Fibroblast of skin of left quadriceps (primary cell): ENCODE results near the gene FARS2.

Experiments used
- DNase-seq, 2 experiments: peaks; one replicate each; pipeline ENCODE4 v3.0.0-alpha.2; 2013; ENCODE audit warnings: low read depth in 2 of 2

Gene FARS2

GRCh38 chr6:5580736-5581581 is 319.6 kb downstream of the FARS2 start:
- no peak for DNase-seq

- DNase-seq, result peak; percentile 16 to 20
Observed at GRCh38 chr6:5582762-5583161, 321.4 kb downstream of the FARS2 start.

GRCh38 chr6:5583528-5583927 is 322.2 kb downstream of the FARS2 start:
- DNase-seq, result no peak

- peak; percentile 95 to 96 for DNase-seq
Observed at GRCh38 chr6:5584078-5584482, 322.8 kb downstream of the FARS2 start.

GRCh38 chr6:5587648-5588047 is 326.3 kb downstream of the FARS2 start:
- DNase-seq, result no peak

- DNase-seq, result no peak
Observed at GRCh38 chr6:5589422-5590141, 328.3 kb downstream of the FARS2 start.

- DNase-seq, result no peak
Observed at GRCh38 chr6:5590187-5590586, 328.9 kb downstream of the FARS2 start.

GRCh38 chr6:5592886-5593519 is 331.7 kb downstream of the FARS2 start:
- DNase-seq, result no peak

- DNase-seq, result no peak
Observed at GRCh38 chr6:5595184-5595583, 333.9 kb downstream of the FARS2 start.

GRCh38 chr6:5597413-5597812 is 336.1 kb downstream of the FARS2 start:
- no peak for DNase-seq

GRCh38 chr6:5598123-5598522 is 336.8 kb downstream of the FARS2 start:
- no peak for DNase-seq

- peak; percentile 69 for DNase-seq
Observed at GRCh38 chr6:5599127-5599526, 337.8 kb downstream of the FARS2 start.

GRCh38 chr6:5605937-5606336 is 344.6 kb downstream of the FARS2 start:
- no peak for DNase-seq

- DNase-seq, result no peak
Observed at GRCh38 chr6:5606546-5606945, 345.2 kb downstream of the FARS2 start.

- DNase-seq, result no peak
Observed at GRCh38 chr6:5610640-5611039, 349.3 kb downstream of the FARS2 start.

GRCh38 chr6:5617179-5617578 is 355.9 kb downstream of the FARS2 start:
- no peak for DNase-seq

- no peak for DNase-seq
Observed at GRCh38 chr6:5619249-5619648, 357.9 kb downstream of the FARS2 start.

GRCh38 chr6:5622276-5623005 is 361.1 kb downstream of the FARS2 start:
- no peak for DNase-seq

- no peak for DNase-seq
Observed at GRCh38 chr6:5623769-5624168, 362.5 kb downstream of the FARS2 start.

GRCh38 chr6:5624256-5624655 is 362.9 kb downstream of the FARS2 start:
- no peak for DNase-seq

GRCh38 chr6:5626727-5627426 is 365.6 kb downstream of the FARS2 start:
- no peak for DNase-seq
